Endodermal cell (in vitro differentiated cells): ENCODE measurements around the gene TRIM46. TPM values are rescaled to one million over a fixed set of nuclear protein-coding genes. Genes with fewer than 3 reads are reported as not detected.

Source experiments
- DNase-seq: peaks from one replicate; pipeline ENCODE4 v3.0.0-alpha.2; 2017
- H3K27ac ChIP-seq: 2 replicates; pipeline ENCODE4 v1.5.1; 2013; ENCODE audit warnings: mild to moderate bottlenecking, low read depth, low read length, moderate library complexity
- H3K27me3 ChIP-seq: 2 replicates; pipeline ENCODE4 v1.6.1; 2013; ENCODE audit warnings: mild to moderate bottlenecking, low read length, moderate library complexity; ENCODE audit not compliant: insufficient read depth, control insufficient read depth, poor library complexity, severe bottlenecking
- H3K36me3 ChIP-seq: 2 replicates; pipeline ENCODE4 v1.7.0; 2013; ENCODE audit warnings: mild to moderate bottlenecking, low read length, moderate library complexity; ENCODE audit not compliant: control insufficient read depth, insufficient read depth
- H3K4me1 ChIP-seq: one replicate; pipeline ENCODE4 v1.7.0; 2013; ENCODE audit warnings: low read length; ENCODE audit not compliant: control insufficient read depth, insufficient read depth
- H3K4me3 ChIP-seq: 2 replicates; pipeline ENCODE4 v1.5.1; 2013; ENCODE audit warnings: mild to moderate bottlenecking, low read length, moderate library complexity
- H3K9ac ChIP-seq: 2 replicates; pipeline ENCODE4 v1.6.1; 2013; ENCODE audit warnings: mild to moderate bottlenecking, low read length, moderate library complexity; ENCODE audit not compliant: poor library complexity, severe bottlenecking; ENCODE audit errors: extremely low read depth
- H3K9me3 ChIP-seq: 2 replicates; pipeline ENCODE4 v1.6.1; 2013; ENCODE audit warnings: mild to moderate bottlenecking, low read length, moderate library complexity; ENCODE audit not compliant: control insufficient read depth
- H3K27ac Mint-ChIP-seq: 2 replicates; pipeline ENCODE4 v1.8.0; 2020; ENCODE audit warnings: mixed read lengths
- H3K27me3 Mint-ChIP-seq: 2 replicates; pipeline ENCODE4 v1.8.0; 2021; ENCODE audit warnings: mild to moderate bottlenecking, mixed read lengths; ENCODE audit not compliant: insufficient read depth
- H3K36me3 Mint-ChIP-seq: 2 replicates; pipeline ENCODE4 v1.8.0; 2020; ENCODE audit warnings: low read depth, mixed read lengths
- H3K4me1 Mint-ChIP-seq: 2 replicates; pipeline ENCODE4 v1.8.0; 2020; ENCODE audit warnings: mixed read lengths
- H3K4me3 Mint-ChIP-seq: 2 replicates; pipeline ENCODE4 v1.8.0; 2020; ENCODE audit warnings: mild to moderate bottlenecking, moderate library complexity, mixed read lengths
- H3K9me3 Mint-ChIP-seq: 2 replicates; pipeline ENCODE4 v1.8.0; 2020; ENCODE audit warnings: mild to moderate bottlenecking, mixed read lengths
- WGBS, 2 experiments: methylation state at CpG; one replicate each; pipeline versions ENCODE4 v1.1.5 to v1.1.7; 2013; ENCODE audit warnings: missing lambda C conversion rate in 2 of 2, mixed read lengths in 1 of 2; ENCODE audit not compliant: insufficient coverage in 1 of 2, insufficient read length in 1 of 2; 5-methylcytosine and 5-hydroxymethylcytosine counted together
- total RNA-seq, 2 donors: library from RNA; stranded (reverse); fragmentation: NEBNext Ultra II Directional in 1 of 2; extraction: Animal tissue kit (Norgen Biotek cat#: 25700) in 1 of 2; gene quantifications; 2 replicates in 1 of 2; 3 replicates in 1 of 2; pipeline ENCODE4 v1.2.1, GENCODE V29; 2021
- TF ChIP-seq, protein P1 (sequence below): fragments of 200-600 bp; sonication (generic); conservative IDR thresholded peaks from 2 replicates; pipeline ENCODE4 v1.5.0; 2021; ENCODE audit warnings: antibody characterized with exemption, mild to moderate bottlenecking

TRIM46 gene
- total RNA-seq, 2 donors from 2014 or later: 5.1 to 7.1 TPM

DNA sequence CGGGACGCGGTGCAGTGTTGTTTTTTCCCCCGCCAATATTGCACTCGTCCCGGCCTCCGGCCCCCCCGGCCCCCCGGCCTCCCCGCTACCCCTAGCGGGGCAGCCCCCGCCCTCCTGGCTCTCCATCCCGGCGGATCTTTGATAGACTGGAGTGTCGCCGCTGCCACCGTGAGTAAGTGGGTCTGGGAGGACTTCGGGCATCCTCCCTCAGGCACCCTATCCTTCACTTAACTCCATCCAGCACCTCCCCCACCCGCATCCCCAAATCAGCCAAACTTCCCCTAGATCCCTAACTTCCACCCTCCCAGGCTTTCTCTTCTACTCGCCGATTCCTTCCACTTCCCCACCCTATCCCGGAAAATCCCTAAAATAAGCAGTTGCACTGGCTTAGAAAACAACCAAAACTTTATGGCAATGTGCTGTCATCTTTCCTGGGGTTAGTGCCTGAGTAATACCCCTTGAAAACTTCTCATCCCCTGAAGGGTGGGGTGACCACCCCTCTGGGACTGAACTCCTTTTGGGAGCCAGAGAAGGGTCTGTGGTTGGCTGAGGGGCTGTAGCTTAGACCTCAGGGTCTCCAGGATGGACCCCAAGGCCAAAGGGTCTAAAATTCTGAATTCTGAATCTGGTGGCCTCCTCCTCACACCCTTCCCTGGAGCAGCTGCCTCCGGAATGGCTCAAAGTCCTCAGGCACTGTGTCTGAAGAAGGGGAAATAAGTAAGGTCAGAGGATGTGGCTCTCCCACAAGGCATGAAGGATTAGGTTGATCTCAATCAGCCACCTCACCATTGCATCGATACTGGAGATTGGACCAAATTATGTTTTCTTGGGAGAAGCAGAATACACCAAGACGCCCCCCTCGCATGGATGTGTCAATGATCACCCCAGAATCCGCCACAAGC is 21.8 kb downstream of the TRIM46 start:
- peak overlapping the region; percentile 87 for H3K4me3 Mint-ChIP-seq
- Histone ChIP-seq H3K4me3 (peak overlapping the region; percentile 79), H3K27ac (peak overlapping the region; percentile 99), H3K36me3 (peaks cover 16% of the 10 kb centered on the region), H3K4me1 (no peaks in the 10 kb centered on the region), H3K9ac (peak overlapping the region; percentile 39), H3K9me3 (no peaks in the 10 kb centered on the region), H3K27me3 (no peaks in the 10 kb centered on the region)
- no peaks in the 10 kb centered on the region for H3K9me3 Mint-ChIP-seq
- peaks cover 5% of the 10 kb centered on the region for H3K27me3 Mint-ChIP-seq
- H3K36me3 Mint-ChIP-seq: peaks cover 34% of the 10 kb centered on the region
- WGBS, 2 experiments: 9 to 16% methylated on average over 9 to 27 of the region's 27 CpGs
- peak; percentile 56 for DNase-seq
- peak overlapping the region; percentile 91 for H3K27ac Mint-ChIP-seq
- TF ChIP-seq, protein P1, sequence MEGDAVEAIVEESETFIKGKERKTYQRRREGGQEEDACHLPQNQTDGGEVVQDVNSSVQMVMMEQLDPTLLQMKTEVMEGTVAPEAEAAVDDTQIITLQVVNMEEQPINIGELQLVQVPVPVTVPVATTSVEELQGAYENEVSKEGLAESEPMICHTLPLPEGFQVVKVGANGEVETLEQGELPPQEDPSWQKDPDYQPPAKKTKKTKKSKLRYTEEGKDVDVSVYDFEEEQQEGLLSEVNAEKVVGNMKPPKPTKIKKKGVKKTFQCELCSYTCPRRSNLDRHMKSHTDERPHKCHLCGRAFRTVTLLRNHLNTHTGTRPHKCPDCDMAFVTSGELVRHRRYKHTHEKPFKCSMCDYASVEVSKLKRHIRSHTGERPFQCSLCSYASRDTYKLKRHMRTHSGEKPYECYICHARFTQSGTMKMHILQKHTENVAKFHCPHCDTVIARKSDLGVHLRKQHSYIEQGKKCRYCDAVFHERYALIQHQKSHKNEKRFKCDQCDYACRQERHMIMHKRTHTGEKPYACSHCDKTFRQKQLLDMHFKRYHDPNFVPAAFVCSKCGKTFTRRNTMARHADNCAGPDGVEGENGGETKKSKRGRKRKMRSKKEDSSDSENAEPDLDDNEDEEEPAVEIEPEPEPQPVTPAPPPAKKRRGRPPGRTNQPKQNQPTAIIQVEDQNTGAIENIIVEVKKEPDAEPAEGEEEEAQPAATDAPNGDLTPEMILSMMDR: no peak
- peaks cover 21% of the 10 kb centered on the region for H3K4me1 Mint-ChIP-seq

DNA sequence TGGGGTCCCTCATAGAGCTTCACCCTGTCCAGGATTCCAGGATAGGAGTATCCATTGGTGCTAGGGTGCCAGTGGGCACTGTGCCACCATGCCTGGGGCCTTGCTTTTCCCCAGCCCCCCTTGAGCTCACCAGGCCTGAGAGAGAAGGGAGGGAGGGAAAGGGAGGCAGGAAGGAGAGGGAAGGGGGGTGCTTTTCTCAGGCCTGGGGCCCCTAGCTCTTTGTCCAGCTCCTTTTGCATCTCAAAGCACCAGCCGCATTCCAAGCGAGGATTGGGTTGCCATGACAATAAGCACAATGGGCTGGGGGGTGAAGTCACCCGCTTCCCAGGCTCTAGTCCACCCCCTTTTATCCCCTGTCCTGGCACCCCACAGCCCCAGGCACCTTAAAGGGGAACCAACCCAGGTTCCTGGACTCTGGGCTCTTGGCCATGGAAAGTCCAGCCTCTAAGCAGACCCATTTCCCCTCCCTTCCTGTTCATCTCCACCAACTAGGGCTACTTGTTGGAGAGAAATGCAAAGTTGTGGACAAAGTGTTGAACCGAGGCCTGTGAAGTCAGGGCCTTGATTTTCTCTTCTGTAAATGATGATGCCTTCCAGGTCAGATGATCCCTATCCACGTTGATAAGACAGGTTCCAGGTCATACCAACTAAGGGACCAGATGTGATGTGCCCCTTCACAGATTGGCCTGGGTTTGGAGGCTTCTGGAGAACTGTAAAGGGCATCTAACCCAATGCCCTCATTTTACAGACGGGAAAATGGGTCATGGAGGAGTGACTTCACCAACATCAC is 22.6 kb downstream of the TRIM46 start:
- peak; percentile 93 for DNase-seq
- peak overlapping the region; percentile 87 for H3K4me3 Mint-ChIP-seq
- Histone ChIP-seq H3K27ac (peak overlapping the region; percentile 99), H3K9me3 (no peaks in the 10 kb centered on the region), H3K4me3 (peak overlapping the region; percentile 79), H3K9ac (no peak overlapping the region), H3K36me3 (peaks cover 16% of the 10 kb centered on the region), H3K4me1 (no peaks in the 10 kb centered on the region), H3K27me3 (no peaks in the 10 kb centered on the region)
- peaks cover 42% of the 10 kb centered on the region for H3K36me3 Mint-ChIP-seq
- TF ChIP-seq, protein P1: no peak
- H3K27me3 Mint-ChIP-seq: peaks cover 5% of the 10 kb centered on the region
- H3K9me3 Mint-ChIP-seq: no peaks in the 10 kb centered on the region
- H3K4me1 Mint-ChIP-seq: peaks cover 21% of the 10 kb centered on the region
- WGBS, 2 experiments: 22 to 62% methylated on average over 4 to 6 of the region's 6 CpGs
- H3K27ac Mint-ChIP-seq: peak overlapping the region; percentile 91

- H3K27me3 Mint-ChIP-seq: peaks cover 4% of the 10 kb centered on the region
- H3K36me3 Mint-ChIP-seq: peaks cover 48% of the 10 kb centered on the region
- peaks cover 19% of the 10 kb centered on the region for H3K4me1 Mint-ChIP-seq
- 89% methylated on average over 19 to 20 of the region's 20 CpGs for WGBS, 2 experiments
- DNase-seq: no peak
- Histone ChIP-seq H3K27ac (peak overlapping the region; percentile 99), H3K4me3 (peak overlapping the region; percentile 79), H3K36me3 (peaks cover 16% of the 10 kb centered on the region), H3K9me3 (no peaks in the 10 kb centered on the region), H3K4me1 (no peaks in the 10 kb centered on the region), H3K27me3 (no peaks in the 10 kb centered on the region), H3K9ac (no peak overlapping the region)
- TF ChIP-seq, protein P1: no peak
- H3K9me3 Mint-ChIP-seq: no peaks in the 10 kb centered on the region
- H3K27ac Mint-ChIP-seq: peak overlapping the region; percentile 53
- H3K4me3 Mint-ChIP-seq: peak overlapping the region; percentile 87
Observed at GRCh38 chr1:155196893-155197638, 23.4 kb downstream of the TRIM46 start.
